ENCODE results near the gene RGS7BP. TPM values are rescaled to one million over a fixed set of nuclear protein-coding genes. Genes with fewer than 3 reads are reported as not detected.

Gene RGS7BP
- 10 to 100 TPM in 1 of 2 donors, 1 to 10 TPM in 1; 6.8 to 27.3 TPM for total RNA-seq
- polyA plus RNA-seq, result 1 to 10 TPM in 1 of 2 donors, under 1 TPM in 1; 0.92 to 3.5 TPM
- long read RNA-seq, donor 1, full-length matches to known transcripts, result 4 of 16 reads
- long read RNA-seq, donor 1, partial matches to known transcripts, result 6 of 16 reads
- long read RNA-seq, donor 1, other reads (novel, unspliced or antisense), result 6 of 16 reads
- long read RNA-seq, donor 2, partial matches to known transcripts, result 1 of 2 reads
- long read RNA-seq, donor 2, other reads (novel, unspliced or antisense), result 1 of 2 reads

DNA sequence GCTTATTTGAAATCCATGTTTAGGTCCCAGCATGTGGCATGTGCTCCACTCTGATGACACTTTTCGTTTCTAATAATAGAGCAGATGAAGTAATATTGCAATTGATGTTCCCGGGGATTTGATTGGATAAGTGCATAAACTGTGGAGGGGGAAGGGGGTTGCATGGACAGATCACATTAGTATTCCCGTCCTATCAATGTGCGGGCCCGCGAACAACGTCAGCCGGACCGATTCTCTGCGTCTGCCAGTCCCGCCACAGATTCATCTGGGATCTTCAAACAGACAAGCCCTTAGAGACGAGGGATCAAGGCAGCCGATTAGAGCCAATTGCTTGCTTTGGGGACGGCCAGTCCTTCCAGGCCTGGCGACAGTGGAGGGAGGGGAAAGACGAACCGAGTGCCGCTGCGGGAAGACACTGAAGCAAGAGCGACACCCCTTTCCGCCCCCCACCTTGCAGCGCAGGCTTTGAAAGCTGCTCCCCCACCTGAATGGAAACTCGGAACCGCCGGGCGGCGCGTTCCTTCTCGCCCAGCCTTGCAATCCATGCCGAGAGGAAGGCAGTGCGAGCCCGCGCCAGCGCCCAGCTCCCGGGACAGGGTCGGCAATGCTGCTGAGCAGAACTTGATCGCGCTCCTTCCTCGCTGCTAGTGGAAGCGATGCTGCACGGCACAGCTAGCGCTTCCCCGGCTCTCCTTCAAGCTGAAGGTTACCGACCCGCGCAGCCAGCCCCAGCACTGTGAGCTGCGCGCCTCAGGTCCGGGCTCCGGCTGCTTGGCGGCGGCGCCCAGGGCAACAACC is at the start of gene RGS7BP:
Gene RGS7BP (plus strand): TSS at position 247 of the 798 bp plus-strand sequence. CDS start 610 bp downstream, outside the sequence.
- ATAC-seq (ENCODE audit: low FRiP score) (peak; percentile 93), DNase-seq (peak; percentile 56 to 85)
- peaks cover 0 to 3% of the 10 kb centered on the region in 2 donors for H3K4me1 ChIP-seq (ENCODE audit: control insufficient read depth in 1 of 2, insufficient read depth in 2 of 2, low read length in 2 of 2)
- WGBS, 2 donors, result 1% methylated on average over 53 of the region's 53 CpGs
- intact Hi-C loops (cut with DNase I), result loop anchor here (2.0 to 10.0 kb wide), 6 partner anchors 81 to 351 kb away; partner anchors contain the start of gene RNF180 (in 1 of the 2)
- H3K27ac ChIP-seq (ENCODE audit: low read depth in 1 of 2, low read length in 2 of 2), result no peak within 1 kb of the TSS
- no peaks in the 10 kb centered on the region for H3K9me3 ChIP-seq (ENCODE audit: control insufficient read depth, low read length)
- no peaks in the 10 kb centered on the region for H3K27me3 ChIP-seq (ENCODE audit: control insufficient read depth in 1 of 2, insufficient read depth in 2 of 2, low read length in 1 of 2)
- H3K36me3 ChIP-seq (ENCODE audit: control insufficient read depth in 1 of 2, insufficient read depth in 2 of 2, low read length in 1 of 2), result no peaks in the 10 kb centered on the region
- peak within 1 kb of the TSS; percentile 15 to 65 for H3K4me3 ChIP-seq (ENCODE audit: low read length in 2 of 2)

DNA sequence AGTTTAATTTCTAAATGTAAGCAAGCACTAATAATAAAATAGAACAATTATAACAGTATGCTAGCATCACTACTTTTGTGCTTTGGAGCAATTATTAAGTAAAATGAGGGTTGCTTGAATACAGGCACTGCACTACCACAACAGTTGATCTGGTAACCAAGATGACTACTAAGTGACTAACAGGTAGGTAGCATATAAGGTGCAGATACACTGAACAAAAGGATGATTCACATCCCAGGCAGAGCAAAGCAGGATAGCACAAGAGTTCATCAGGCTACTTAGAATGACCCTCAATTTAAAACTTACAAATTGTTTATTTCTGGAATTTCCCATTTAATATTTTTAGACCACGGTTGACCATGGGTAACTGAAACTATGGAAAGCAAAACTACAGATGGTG is 48.0 kb upstream of the RGS7BP start:
- Histone ChIP-seq H3K4me1 (ENCODE audit: control insufficient read depth in 1 of 2, insufficient read depth in 2 of 2, low read length in 2 of 2) (no peaks in the 10 kb centered on the region), H3K27ac (ENCODE audit: low read depth in 1 of 2, low read length in 2 of 2) (no peak overlapping the region), H3K27me3 (ENCODE audit: control insufficient read depth in 1 of 2, insufficient read depth in 2 of 2, low read length in 1 of 2) (no peaks in the 10 kb centered on the region), H3K4me3 (ENCODE audit: low read length in 2 of 2) (no peak overlapping the region), H3K36me3 (ENCODE audit: control insufficient read depth in 1 of 2, insufficient read depth in 2 of 2, low read length in 1 of 2) (no peaks in the 10 kb centered on the region), H3K9me3 (ENCODE audit: control insufficient read depth, low read length) (no peaks in the 10 kb centered on the region)
- intact Hi-C loops (cut with DNase I), result no loop called here
- WGBS, 2 donors, result 88 to 91% methylated on average over 1 of the region's 1 CpG
- DNase-seq (no peak), ATAC-seq (ENCODE audit: low FRiP score) (no peak)

DNA sequence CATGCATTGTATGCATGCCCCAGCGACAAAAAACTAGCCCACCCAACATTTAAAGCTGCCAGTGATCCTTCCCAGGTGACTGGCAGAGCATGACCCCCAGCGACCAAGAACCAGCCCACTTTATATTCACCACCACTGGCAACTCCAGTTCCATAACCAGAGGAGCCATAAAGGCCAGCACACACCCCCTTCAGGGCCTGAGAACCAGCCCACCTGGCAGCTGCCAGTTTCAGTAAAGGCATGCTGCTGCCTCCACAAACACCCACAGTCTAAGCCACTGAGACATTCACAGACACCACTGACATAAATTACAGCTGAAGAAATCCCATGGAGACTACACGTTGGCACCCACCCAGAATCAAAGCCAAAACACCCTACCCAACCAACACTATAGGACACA is 46.9 kb upstream of the RGS7BP start:
- 74 to 77% methylated on average over 3 of the region's 3 CpGs for WGBS, 2 donors

DNA sequence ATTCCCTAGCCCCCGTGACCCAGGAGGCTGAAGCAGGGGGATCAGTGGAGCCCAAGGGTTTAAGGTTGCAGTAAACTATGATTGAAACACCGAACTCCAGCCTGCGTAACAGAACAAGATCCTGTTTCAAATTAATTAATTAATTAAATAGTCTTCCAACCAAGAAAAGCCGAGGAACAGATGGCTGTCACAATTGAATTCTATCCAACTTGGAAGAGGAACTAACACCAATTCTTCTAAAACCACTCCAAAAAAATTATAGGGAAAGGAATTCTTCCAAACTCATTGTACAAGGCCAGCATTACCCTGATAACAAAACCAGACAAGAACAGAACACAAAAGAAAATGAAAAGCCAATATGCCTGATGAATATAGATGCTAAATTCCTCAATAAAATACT is 43.4 kb upstream of the RGS7BP start:
- intact Hi-C loops (cut with DNase I), result no loop called here
- no peak overlapping the region for H3K27ac ChIP-seq (ENCODE audit: low read depth in 1 of 2, low read length in 2 of 2)
- H3K27me3 ChIP-seq (ENCODE audit: control insufficient read depth in 1 of 2, insufficient read depth in 2 of 2, low read length in 1 of 2), result no peaks in the 10 kb centered on the region
- ATAC-seq (ENCODE audit: low FRiP score) (no peak), DNase-seq (no peak)
- H3K36me3 ChIP-seq (ENCODE audit: control insufficient read depth in 1 of 2, insufficient read depth in 2 of 2, low read length in 1 of 2), result no peaks in the 10 kb centered on the region
- H3K4me1 ChIP-seq (ENCODE audit: control insufficient read depth in 1 of 2, insufficient read depth in 2 of 2, low read length in 2 of 2), result no peaks in the 10 kb centered on the region
- WGBS, 2 donors, result 51 to 64% methylated on average over 4 of the region's 4 CpGs
- peaks cover 2% of the 10 kb centered on the region for H3K9me3 ChIP-seq (ENCODE audit: control insufficient read depth, low read length)
- H3K4me3 ChIP-seq (ENCODE audit: low read length in 2 of 2), result no peak overlapping the region

More for the DNA sequence above, 46.9 kb upstream of the RGS7BP start:
- H3K4me3 ChIP-seq (ENCODE audit: low read length in 2 of 2), result no peak overlapping the region
- no peaks in the 10 kb centered on the region for H3K4me1 ChIP-seq (ENCODE audit: control insufficient read depth in 1 of 2, insufficient read depth in 2 of 2, low read length in 2 of 2)
- no peak for ATAC-seq (ENCODE audit: low FRiP score)
- H3K9me3 ChIP-seq (ENCODE audit: control insufficient read depth, low read length), result no peaks in the 10 kb centered on the region
- H3K27me3 ChIP-seq (ENCODE audit: control insufficient read depth in 1 of 2, insufficient read depth in 2 of 2, low read length in 1 of 2), result no peaks in the 10 kb centered on the region
- DNase-seq, result no peak
- H3K36me3 ChIP-seq (ENCODE audit: control insufficient read depth in 1 of 2, insufficient read depth in 2 of 2, low read length in 1 of 2), result no peaks in the 10 kb centered on the region
- intact Hi-C loops (cut with DNase I), result no loop called here
- no peak overlapping the region for H3K27ac ChIP-seq (ENCODE audit: low read depth in 1 of 2, low read length in 2 of 2)

DNA sequence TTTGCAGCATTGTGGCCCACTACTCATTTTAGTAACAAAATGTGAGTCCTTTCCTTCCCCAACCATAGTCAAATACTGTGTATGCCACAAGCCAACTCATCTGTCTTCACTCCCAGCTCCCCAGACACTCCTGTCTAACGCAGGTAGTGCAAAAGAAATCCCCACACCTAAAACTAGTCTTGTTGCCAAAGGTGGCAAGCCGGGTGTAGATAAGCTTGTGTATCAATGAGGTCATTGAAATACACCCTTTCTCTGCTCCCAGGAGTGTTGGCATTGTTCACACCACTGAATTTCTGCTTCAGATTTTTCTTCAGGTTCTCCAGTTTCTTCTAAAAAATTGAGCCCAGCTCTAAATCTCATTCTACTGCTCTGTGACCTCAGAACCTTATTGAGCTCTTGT is 19.7 kb upstream of the RGS7BP start:
- Histone ChIP-seq H3K36me3 (ENCODE audit: control insufficient read depth in 1 of 2, insufficient read depth in 2 of 2, low read length in 1 of 2) (no peaks in the 10 kb centered on the region), H3K27me3 (ENCODE audit: control insufficient read depth in 1 of 2, insufficient read depth in 2 of 2, low read length in 1 of 2) (no peaks in the 10 kb centered on the region), H3K27ac (ENCODE audit: low read depth in 1 of 2, low read length in 2 of 2) (no peak overlapping the region), H3K4me1 (ENCODE audit: control insufficient read depth in 1 of 2, insufficient read depth in 2 of 2, low read length in 2 of 2) (no peaks in the 10 kb centered on the region), H3K9me3 (ENCODE audit: control insufficient read depth, low read length) (peaks cover 2% of the 10 kb centered on the region), H3K4me3 (ENCODE audit: low read length in 2 of 2) (no peak overlapping the region)
- DNase-seq, result no peak
- WGBS, 2 donors, result 47% methylated on average over 2 of the region's 2 CpGs
- no peak for ATAC-seq (ENCODE audit: low FRiP score)
- intact Hi-C loops (cut with DNase I), result no loop called here

DNA sequence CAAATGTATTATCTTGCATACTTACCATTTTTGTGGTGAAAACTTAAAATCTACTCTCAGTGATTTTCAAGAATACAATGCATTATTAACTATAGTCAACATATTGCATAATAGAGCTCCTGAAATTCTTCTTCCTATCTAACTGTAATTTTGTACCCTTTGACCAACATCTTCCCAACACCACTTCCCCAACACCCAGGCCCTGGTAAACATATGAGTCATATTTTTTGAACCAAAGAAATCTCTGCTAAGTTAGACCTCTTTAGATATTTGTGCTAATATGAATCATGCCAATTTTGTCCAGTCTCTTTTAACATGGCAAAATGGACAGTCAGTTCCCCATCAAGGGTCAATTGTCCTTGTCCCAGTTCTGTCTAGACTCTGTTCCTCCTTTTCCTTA is 18.5 kb upstream of the RGS7BP start:
- no peak overlapping the region for H3K27ac ChIP-seq (ENCODE audit: low read depth in 1 of 2, low read length in 2 of 2)
- intact Hi-C loops (cut with DNase I), result no loop called here
- no peaks in the 10 kb centered on the region for H3K27me3 ChIP-seq (ENCODE audit: control insufficient read depth in 1 of 2, insufficient read depth in 2 of 2, low read length in 1 of 2)
- H3K4me1 ChIP-seq (ENCODE audit: control insufficient read depth in 1 of 2, insufficient read depth in 2 of 2, low read length in 2 of 2), result no peaks in the 10 kb centered on the region
- H3K4me3 ChIP-seq (ENCODE audit: low read length in 2 of 2), result no peak overlapping the region
- ATAC-seq (ENCODE audit: low FRiP score), result no peak
- peaks cover 2% of the 10 kb centered on the region for H3K9me3 ChIP-seq (ENCODE audit: control insufficient read depth, low read length)
- no peaks in the 10 kb centered on the region for H3K36me3 ChIP-seq (ENCODE audit: control insufficient read depth in 1 of 2, insufficient read depth in 2 of 2, low read length in 1 of 2)
- DNase-seq, result no peak

DNA sequence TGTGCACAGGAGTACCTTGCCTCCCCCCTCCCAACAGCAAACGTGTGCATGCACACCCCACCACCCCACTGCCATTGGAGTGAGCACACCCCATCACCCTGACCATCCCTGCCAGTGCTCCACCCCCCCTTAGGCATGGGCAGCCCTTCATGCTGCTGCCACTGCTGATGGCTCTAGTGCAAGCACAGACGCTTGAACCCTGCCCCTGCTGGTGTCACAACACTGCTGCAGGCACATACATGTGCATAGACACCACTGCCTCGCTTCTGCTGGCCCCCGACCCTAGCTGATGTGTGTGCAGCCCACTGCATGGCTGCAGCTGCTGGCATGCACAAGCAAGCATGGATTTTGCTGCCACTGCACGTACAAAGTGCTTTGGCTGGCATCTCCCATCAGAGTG is 16.0 kb upstream of the RGS7BP start:
- H3K27me3 ChIP-seq (ENCODE audit: control insufficient read depth in 1 of 2, insufficient read depth in 2 of 2, low read length in 1 of 2), result no peaks in the 10 kb centered on the region
- intact Hi-C loops (cut with DNase I), result no loop called here
- H3K27ac ChIP-seq (ENCODE audit: low read depth in 1 of 2, low read length in 2 of 2), result no peak overlapping the region
- DNase-seq (peak in 1 of 2 donors; percentile 43), ATAC-seq (ENCODE audit: low FRiP score) (peak; percentile 46)
- no peaks in the 10 kb centered on the region for H3K36me3 ChIP-seq (ENCODE audit: control insufficient read depth in 1 of 2, insufficient read depth in 2 of 2, low read length in 1 of 2)
- WGBS, 2 donors, result 55 to 61% methylated on average over 5 of the region's 5 CpGs
- H3K4me3 ChIP-seq (ENCODE audit: low read length in 2 of 2), result no peak overlapping the region
- H3K9me3 ChIP-seq (ENCODE audit: control insufficient read depth, low read length), result peaks cover 2% of the 10 kb centered on the region
- no peaks in the 10 kb centered on the region for H3K4me1 ChIP-seq (ENCODE audit: control insufficient read depth in 1 of 2, insufficient read depth in 2 of 2, low read length in 2 of 2)

DNA sequence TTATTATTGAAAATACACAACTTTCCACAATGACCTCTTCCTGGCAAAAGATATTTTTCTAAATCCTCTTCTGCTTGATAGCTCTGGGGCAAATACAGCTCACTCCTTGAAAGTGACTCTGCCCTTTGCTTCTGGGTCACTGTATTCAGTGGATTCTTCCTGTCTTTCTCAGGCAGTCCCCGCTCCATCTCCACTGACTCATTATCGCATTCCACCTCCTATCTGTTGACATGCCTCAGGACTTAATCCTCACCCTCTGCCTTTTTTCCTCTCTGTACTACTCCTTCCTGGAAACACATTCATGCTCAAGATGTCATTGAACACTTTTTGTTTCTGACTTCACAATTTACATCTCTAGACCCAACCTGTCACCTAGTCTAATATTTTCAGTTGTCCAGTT is 8.4 kb upstream of the RGS7BP start:
- no peak overlapping the region for H3K27ac ChIP-seq (ENCODE audit: low read depth in 1 of 2, low read length in 2 of 2)
- no peak overlapping the region for H3K4me3 ChIP-seq (ENCODE audit: low read length in 2 of 2)
- ATAC-seq (ENCODE audit: low FRiP score) (no peak), DNase-seq (no peak)
- H3K9me3 ChIP-seq (ENCODE audit: control insufficient read depth, low read length), result peaks cover 1% of the 10 kb centered on the region
- 77 to 82% methylated on average over 2 of the region's 2 CpGs for WGBS, 2 donors
- peaks cover 0 to 2% of the 10 kb centered on the region in 2 donors for H3K4me1 ChIP-seq (ENCODE audit: control insufficient read depth in 1 of 2, insufficient read depth in 2 of 2, low read length in 2 of 2)
- H3K36me3 ChIP-seq (ENCODE audit: control insufficient read depth in 1 of 2, insufficient read depth in 2 of 2, low read length in 1 of 2), result no peaks in the 10 kb centered on the region
- H3K27me3 ChIP-seq (ENCODE audit: control insufficient read depth in 1 of 2, insufficient read depth in 2 of 2, low read length in 1 of 2), result no peaks in the 10 kb centered on the region
- intact Hi-C loops (cut with DNase I), result no loop called here

DNA sequence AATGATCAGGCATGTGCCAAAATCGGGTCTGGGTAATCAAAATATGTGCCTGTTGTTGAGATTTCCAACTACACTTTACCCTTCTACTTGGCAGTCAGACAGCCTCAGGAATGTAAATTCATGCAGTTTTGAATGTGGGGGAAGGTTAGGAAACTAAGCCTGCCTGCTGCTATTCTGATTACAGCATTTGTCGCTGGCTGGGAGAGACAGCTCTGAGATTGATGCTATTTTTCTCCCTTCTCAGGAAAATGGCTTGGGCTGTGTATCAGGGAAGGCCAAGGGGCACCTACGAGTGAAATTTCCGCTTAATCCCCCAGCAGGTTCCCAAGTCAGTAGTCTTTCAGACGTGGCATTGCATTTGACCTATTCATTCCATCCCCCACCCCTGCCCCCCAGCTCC is 3.6 kb upstream of the RGS7BP start:
- Histone ChIP-seq H3K9me3 (ENCODE audit: control insufficient read depth, low read length) (no peaks in the 10 kb centered on the region), H3K4me3 (ENCODE audit: low read length in 2 of 2) (no peak overlapping the region), H3K27me3 (ENCODE audit: control insufficient read depth in 1 of 2, insufficient read depth in 2 of 2, low read length in 1 of 2) (no peaks in the 10 kb centered on the region), H3K4me1 (ENCODE audit: control insufficient read depth in 1 of 2, insufficient read depth in 2 of 2, low read length in 2 of 2) (no peaks in the 10 kb centered on the region), H3K36me3 (ENCODE audit: control insufficient read depth in 1 of 2, insufficient read depth in 2 of 2, low read length in 1 of 2) (no peaks in the 10 kb centered on the region), H3K27ac (ENCODE audit: low read depth in 1 of 2, low read length in 2 of 2) (no peak overlapping the region)
- 18 to 19% methylated on average over 5 of the region's 5 CpGs for WGBS, 2 donors
- ATAC-seq (ENCODE audit: low FRiP score) (no peak), DNase-seq (no peak)
- intact Hi-C loops (cut with DNase I), result loop anchor here (10.0 kb wide), 3 partner anchors 277 to 347 kb away; partner anchors contain the start of gene RNF180 (in 1 of the 2)

Measured in aorta (tissue), 5 donors.